ENCODE results near the gene MTLN.
"Not testable (repeated sequence)": the region's sequence is repeated elsewhere in the genome, so short reads cannot be mapped to it uniquely, and the experiment has no call there.

The MTLN gene

DNA sequence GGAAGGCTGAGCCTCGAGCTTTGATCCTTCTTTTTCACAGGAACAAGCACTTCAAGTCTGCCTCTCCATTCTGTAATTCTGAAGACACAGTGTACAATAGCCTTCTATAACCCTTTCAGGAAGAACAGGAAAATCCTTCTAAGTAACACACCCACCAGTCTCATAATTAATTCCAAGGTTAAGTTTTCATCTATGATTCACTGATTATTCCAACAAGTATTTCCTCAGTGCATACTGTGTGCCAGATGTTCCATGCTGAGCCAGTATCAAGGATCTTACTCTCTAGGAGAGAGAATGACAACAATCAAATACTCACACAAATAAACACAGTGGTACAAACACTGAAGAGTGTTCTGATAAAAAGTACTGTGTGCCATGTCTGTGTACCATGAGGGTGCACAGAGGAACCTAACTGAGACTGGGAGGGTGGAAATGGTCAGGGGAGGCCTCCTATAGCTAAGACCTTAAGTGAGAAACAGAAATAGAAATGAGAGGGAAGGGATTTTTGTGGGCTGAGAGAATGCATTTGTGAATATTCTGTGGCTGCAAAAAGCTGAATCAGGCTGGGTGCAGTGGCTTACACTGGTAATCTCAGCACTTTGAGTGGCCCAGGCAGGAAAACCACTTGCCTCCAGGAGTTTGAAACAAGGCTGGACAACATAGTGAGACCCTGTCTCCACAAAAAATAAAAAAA is 7.3 kb upstream of the MTLN start:
- DNase-seq (ENCODE audit: insufficient read length, low spot score) (no peak), FAIRE-seq (no peak)
- TF ChIP-seq POU2F2 (IDR thresholded peaks at IDR 0.05; ENCODE audit: low read depth, low read length) (no peak), SPI1 (IDR thresholded peaks at IDR 0.05; ENCODE audit: low read depth, low read length) (no peak), PAX5 (IDR thresholded peaks at IDR 0.05; ENCODE audit: insufficient read depth, low read length, severe bottlenecking) (no peak), TAF1 (IDR thresholded peaks at IDR 0.05; ENCODE audit: low read depth, low read length) (no peak), POLR2AphosphoS5 (IDR thresholded peaks at IDR 0.05; ENCODE audit: low read depth, low read length) (no peak), POLR2A (IDR thresholded peaks at IDR 0.05; ENCODE audit: low read depth, low read length) (no peak)

DNA sequence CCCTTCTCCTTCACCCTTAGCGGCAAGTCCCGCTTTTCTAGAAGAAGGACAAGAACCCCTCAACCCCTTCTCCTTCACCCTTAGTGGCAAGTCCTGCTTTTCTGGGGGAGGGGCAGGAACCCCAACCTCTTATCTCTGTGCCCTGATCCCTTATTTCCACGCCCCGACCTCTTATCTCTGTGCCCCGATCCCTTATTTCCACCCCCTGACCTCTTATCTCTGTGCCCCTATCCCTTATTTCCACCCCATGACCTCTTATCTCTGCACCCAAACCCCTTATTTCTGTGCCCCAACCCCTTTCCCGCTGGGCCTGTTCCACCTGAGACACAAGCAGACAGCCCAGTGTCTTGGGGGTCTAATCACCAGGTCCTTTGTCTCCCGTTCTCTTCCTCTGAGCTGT is 6.5 kb upstream of the MTLN start:
- not testable (repeated sequence) for FAIRE-seq; DNase-seq (ENCODE audit: insufficient read length, low spot score)

DNA sequence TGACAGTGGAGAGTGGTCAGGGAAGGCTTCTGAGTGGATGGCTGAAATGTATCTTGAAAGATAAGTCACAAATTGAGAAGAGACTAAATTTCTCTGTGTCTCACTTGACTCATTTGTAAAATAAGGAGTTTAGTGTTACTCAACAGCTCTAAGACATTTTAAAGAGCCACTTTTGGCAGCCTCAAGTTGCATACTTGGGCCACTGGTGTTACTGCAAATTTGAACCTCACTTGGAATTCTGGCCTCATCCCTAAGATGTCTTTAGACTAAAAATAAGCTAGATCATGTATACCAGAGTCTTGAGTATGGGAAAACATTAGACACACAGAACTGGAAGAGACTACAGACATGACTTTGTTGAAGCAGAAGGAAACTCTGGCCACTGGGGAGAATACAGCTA is 4.5 kb upstream of the MTLN start:
- no peak for FAIRE-seq
- no peak for DNase-seq (ENCODE audit: insufficient read length, low spot score)
- TF ChIP-seq SPI1 (IDR thresholded peaks at IDR 0.05; ENCODE audit: low read depth, low read length) (no peak), PAX5 (IDR thresholded peaks at IDR 0.05; ENCODE audit: insufficient read depth, low read length, severe bottlenecking) (no peak), POLR2A (IDR thresholded peaks at IDR 0.05; ENCODE audit: low read depth, low read length) (no peak), TAF1 (IDR thresholded peaks at IDR 0.05; ENCODE audit: low read depth, low read length) (no peak), POLR2AphosphoS5 (IDR thresholded peaks at IDR 0.05; ENCODE audit: low read depth, low read length) (no peak), POU2F2 (IDR thresholded peaks at IDR 0.05; ENCODE audit: low read depth, low read length) (no peak)

DNA sequence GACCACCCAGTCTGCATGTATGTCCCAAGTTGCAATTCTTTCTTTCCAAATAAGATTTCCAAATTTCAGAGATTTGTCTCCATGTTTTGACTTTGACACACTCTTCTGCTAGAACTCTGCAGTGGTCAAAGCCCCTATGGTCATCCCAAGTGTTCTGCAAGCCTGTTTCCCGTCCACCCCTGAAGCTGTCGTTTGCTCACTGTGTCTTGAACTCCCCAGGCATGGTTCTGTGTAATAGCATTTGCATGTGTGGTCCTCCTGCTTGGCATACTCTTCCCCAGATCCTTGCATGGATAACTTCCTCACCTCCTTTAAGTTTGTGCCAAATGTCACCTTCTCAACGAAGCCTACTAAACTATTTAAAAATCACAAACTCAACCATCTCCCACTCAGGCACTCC is 3.9 kb upstream of the MTLN start:
- DNase-seq (ENCODE audit: insufficient read length, low spot score) (no peak), FAIRE-seq (no peak)
- TF ChIP-seq SPI1 (IDR thresholded peaks at IDR 0.05; ENCODE audit: low read depth, low read length) (no peak), PAX5 (IDR thresholded peaks at IDR 0.05; ENCODE audit: insufficient read depth, low read length, severe bottlenecking) (no peak), POU2F2 (IDR thresholded peaks at IDR 0.05; ENCODE audit: low read depth, low read length) (no peak), POLR2A (IDR thresholded peaks at IDR 0.05; ENCODE audit: low read depth, low read length) (no peak), POLR2AphosphoS5 (IDR thresholded peaks at IDR 0.05; ENCODE audit: low read depth, low read length) (no peak), TAF1 (IDR thresholded peaks at IDR 0.05; ENCODE audit: low read depth, low read length) (no peak)

DNA sequence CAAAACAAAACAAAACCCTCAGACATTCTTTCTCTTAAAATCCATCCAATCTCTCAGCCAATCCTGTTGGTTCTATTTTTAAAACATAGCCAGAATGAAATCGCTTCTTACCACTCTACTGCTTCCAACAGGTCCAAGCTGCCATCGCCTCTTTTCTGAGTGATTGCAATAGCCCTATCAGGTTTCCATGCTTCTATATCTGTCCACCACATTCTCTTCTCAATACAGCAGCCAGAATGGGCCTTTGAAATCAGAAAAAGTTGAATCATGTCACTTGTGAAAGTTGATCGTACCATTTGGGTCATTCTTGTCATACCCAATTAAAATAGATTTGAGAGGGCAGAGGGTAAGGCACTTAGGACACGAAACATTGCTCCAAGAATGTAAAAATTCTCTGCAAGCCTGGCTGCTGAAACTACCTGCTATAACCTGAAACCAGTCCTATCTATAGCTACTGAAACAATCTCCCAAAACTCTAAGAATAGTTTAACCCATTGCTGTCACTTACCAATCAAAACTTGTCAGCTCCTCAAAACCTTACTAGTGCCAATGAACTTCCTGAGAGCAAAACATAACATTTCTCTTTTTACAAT is 3.3 kb upstream of the MTLN start:
- FAIRE-seq (no peak), DNase-seq (ENCODE audit: insufficient read length, low spot score) (no peak)
- no peak for TF ChIP-seq TAF1 (IDR thresholded peaks at IDR 0.05; ENCODE audit: low read depth, low read length)
- no peak for TF ChIP-seq SPI1 (IDR thresholded peaks at IDR 0.05; ENCODE audit: low read depth, low read length)
- TF ChIP-seq POLR2AphosphoS5 (IDR thresholded peaks at IDR 0.05; ENCODE audit: low read depth, low read length), result no peak
- TF ChIP-seq PAX5 (IDR thresholded peaks at IDR 0.05; ENCODE audit: insufficient read depth, low read length, severe bottlenecking), result no peak
- TF ChIP-seq POU2F2 (IDR thresholded peaks at IDR 0.05; ENCODE audit: low read depth, low read length), result no peak
- TF ChIP-seq POLR2A (IDR thresholded peaks at IDR 0.05; ENCODE audit: low read depth, low read length), result no peak

DNA sequence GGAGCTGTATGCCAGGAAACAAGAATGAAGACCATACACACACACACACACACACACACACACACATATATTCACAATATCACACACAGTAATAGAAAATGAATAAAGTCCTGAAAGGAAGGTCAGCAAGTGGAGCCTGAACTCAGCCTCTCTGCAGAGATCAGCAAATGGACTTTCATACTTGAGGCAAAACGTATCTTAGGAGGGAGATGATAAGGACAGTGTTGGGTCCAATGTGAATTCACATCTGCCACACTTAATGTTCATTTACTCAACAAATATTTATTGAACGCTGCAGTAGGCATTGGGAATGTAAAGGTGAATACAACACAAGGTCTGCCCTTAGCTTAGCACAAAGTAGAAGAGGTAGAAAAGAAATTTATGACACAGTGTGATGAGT is 2.7 kb upstream of the MTLN start:
- DNase-seq (ENCODE audit: insufficient read length, low spot score), result no peak
- FAIRE-seq, result no peak
- no peak for TF ChIP-seq POLR2A (IDR thresholded peaks at IDR 0.05; ENCODE audit: low read depth, low read length)
- TF ChIP-seq SPI1 (IDR thresholded peaks at IDR 0.05; ENCODE audit: low read depth, low read length), result no peak
- no peak for TF ChIP-seq PAX5 (IDR thresholded peaks at IDR 0.05; ENCODE audit: insufficient read depth, low read length, severe bottlenecking)
- no peak for TF ChIP-seq TAF1 (IDR thresholded peaks at IDR 0.05; ENCODE audit: low read depth, low read length)
- TF ChIP-seq POLR2AphosphoS5 (IDR thresholded peaks at IDR 0.05; ENCODE audit: low read depth, low read length), result no peak
- no peak for TF ChIP-seq POU2F2 (IDR thresholded peaks at IDR 0.05; ENCODE audit: low read depth, low read length)

DNA sequence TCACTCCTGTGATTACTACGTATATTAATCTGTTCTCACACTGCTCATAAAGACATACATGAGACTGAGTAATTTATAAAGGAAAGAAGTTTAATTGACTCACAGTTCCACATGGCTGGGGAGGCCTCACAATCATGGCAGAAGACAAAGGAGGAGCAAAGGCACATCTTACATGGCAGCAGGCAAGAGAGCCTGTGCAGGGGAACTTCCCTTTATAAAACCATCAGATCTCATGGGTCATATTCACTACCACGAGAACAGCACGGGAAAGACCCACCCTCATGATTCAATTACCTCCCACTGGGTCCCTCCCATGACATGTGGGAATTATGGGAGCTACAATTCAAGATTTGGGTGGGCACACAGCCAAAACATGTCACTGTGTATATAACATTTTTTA is 1.2 kb upstream of the MTLN start:
- DNase-seq (ENCODE audit: insufficient read length, low spot score); FAIRE-seq: not testable (repeated sequence)

DNA sequence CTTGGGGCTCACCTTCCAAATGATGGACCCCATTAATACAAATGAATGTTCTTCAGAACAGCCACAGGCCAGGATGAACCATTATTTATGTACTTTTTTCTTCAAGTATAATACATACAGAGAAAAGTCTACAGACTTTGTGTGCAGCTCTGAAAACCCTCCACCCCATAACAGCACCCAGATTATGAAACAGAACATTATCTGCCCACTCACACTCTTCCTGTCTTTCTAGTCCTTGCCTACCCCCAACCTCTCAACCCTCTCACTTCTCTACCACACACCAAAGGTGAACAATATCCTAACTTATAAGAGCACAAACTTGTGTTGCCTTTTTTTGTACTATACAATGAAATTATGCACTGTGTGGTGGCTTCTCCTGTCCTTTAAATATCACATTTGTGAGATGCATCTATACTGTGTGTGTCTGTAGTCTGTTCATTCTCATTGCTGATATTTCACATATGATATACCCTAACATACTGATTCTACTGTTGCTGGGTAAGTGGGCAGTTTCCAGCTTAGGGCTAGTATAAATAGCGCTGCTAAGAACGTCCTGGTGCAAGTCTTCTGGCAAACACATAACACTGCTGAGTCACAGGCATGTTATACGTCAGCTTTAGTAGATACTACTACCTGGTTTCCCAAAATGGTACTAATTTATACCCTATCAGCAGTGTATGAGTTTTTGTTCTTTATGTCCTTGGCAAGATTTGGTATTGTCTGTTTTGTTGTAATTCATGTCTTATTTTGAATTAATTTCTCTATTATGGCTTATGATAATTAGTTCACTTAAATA is 6.5 kb downstream of the MTLN start:
- no peak for FAIRE-seq
- no peak for DNase-seq (ENCODE audit: insufficient read length, low spot score)
- TF ChIP-seq POLR2A (IDR thresholded peaks at IDR 0.05; ENCODE audit: low read depth, low read length) (no peak), PAX5 (IDR thresholded peaks at IDR 0.05; ENCODE audit: insufficient read depth, low read length, severe bottlenecking) (no peak), SPI1 (IDR thresholded peaks at IDR 0.05; ENCODE audit: low read depth, low read length) (no peak), POU2F2 (IDR thresholded peaks at IDR 0.05; ENCODE audit: low read depth, low read length) (no peak), TAF1 (IDR thresholded peaks at IDR 0.05; ENCODE audit: low read depth, low read length) (no peak), POLR2AphosphoS5 (IDR thresholded peaks at IDR 0.05; ENCODE audit: low read depth, low read length) (no peak)

DNA sequence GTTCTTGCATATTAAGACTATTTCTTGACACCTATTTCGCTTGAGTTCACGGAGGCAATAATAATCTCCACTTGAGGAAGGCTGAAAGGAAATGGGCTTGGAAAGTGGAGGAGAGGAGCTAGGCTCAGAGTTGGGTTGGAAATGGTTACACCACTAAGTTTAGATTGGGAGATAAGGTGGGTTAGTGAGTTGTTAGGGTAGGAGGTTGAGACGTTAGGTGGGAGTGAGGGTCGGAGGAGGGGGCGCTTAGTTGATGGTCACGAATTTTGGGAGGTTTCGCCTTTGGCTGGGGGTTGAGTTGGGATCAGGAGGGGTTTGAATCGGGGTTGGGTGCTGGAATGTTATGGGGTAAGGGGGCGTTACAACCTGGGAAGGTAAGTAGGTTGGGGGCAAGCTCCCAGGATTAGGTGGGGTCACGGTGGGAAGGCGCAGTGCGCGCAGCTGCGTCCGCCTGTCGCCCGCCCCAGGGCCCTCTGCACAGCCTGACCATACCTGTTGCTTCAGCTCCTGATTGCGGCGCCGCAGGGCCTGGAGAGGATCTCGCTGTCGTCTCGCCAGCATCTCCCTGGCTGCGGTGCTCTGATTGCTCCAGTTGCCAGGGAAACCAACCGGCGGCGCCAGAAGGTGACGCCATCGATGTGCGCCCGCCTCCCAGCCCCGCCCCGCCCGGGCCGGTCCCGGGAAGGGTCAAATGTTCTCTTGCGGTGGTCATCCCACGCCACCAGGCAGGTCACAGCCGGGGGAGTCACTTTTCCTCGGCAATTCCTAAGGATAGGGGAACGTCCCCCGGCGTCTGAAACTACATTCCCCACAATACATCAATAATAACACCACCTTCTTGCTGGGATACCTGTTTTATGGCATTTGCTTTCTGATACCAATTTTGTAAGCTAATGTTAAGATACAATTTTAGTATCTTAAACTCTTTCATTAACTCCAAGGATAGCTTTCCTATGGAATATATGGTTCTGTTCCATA is 7.7 kb downstream of the MTLN start, which contains the start of gene NPHP1:
Gene NPHP1 (minus strand): TSS at position 606 of the 978 bp plus-strand sequence. CDS start 45 bp downstream, at position 561.
- peak; percentile 94 for FAIRE-seq
- 0 out of 2 replicates have a peak, but pooled peaks have one; percentile 34 for TF ChIP-seq POLR2A (IDR thresholded peaks at IDR 0.05; ENCODE audit: low read depth, low read length)
- no peak for TF ChIP-seq POU2F2 (IDR thresholded peaks at IDR 0.05; ENCODE audit: low read depth, low read length)
- no peak for TF ChIP-seq SPI1 (IDR thresholded peaks at IDR 0.05; ENCODE audit: low read depth, low read length)
- peak; percentile 49 for TF ChIP-seq POLR2AphosphoS5 (IDR thresholded peaks at IDR 0.05; ENCODE audit: low read depth, low read length)
- TF ChIP-seq TAF1 (IDR thresholded peaks at IDR 0.05; ENCODE audit: low read depth, low read length), result no peak; the same call in 1 of the 2 replicates
- peak; percentile 91 for DNase-seq (ENCODE audit: insufficient read length, low spot score)
